ENCODE results near the gene DESI2. TPM values are rescaled to one million over a fixed set of nuclear protein-coding genes. Genes with fewer than 3 reads are reported as not detected.

Gene DESI2
- total RNA-seq, 2 experiments from 2014 or later: 30.4 to 31.1 TPM

GRCh38 chr1:244699741-244700140 is 46.8 kb downstream of the DESI2 start:
- peaks cover 6% of the 10 kb centered on the region for H3K9me3 Mint-ChIP-seq
- POLR2A ChIA-PET: no interaction called here
- no peak for ATAC-seq

GRCh38 chr1:244700808-244701207 is 47.9 kb downstream of the DESI2 start:
- Mint-ChIP-seq H3K9me3 (peaks cover 6% of the 10 kb centered on the region), H3K4me1 (ENCODE audit: low read depth) (no peaks in the 10 kb centered on the region), H3K27me3 (no peaks in the 10 kb centered on the region), H3K4me3 (no peak overlapping the region), H3K36me3 (ENCODE audit: low read depth) (peaks cover 53% of the 10 kb centered on the region), H3K27ac (no peak overlapping the region)
- intact Hi-C loops (cut with micrococcal nuclease): no loop called here
- ATAC-seq (no peak), DNase-seq (no peak)
- ChIA-PET POLR2A (no interaction called here), CTCF (no interaction called here)
- no peak for TF ChIP-seq CTCF (IDR thresholded peaks at IDR 0.05)

More at GRCh38 chr1:244699741-244700140, 46.8 kb downstream of the DESI2 start:
- Mint-ChIP-seq H3K36me3 (ENCODE audit: low read depth) (peaks cover 55% of the 10 kb centered on the region), H3K27me3 (no peaks in the 10 kb centered on the region), H3K4me1 (ENCODE audit: low read depth) (no peaks in the 10 kb centered on the region), H3K4me3 (no peak overlapping the region), H3K27ac (no peak overlapping the region)
- intact Hi-C loops (cut with micrococcal nuclease): no loop called here
- TF ChIP-seq CTCF (IDR thresholded peaks at IDR 0.05): no peak
- CTCF ChIA-PET: no interaction called here
- no peak for DNase-seq

- intact Hi-C loops (cut with micrococcal nuclease): no loop called here
- no peaks in the 10 kb centered on the region for H3K4me1 Mint-ChIP-seq (ENCODE audit: low read depth)
- no peak overlapping the region for H3K27ac Mint-ChIP-seq
- no peak for DNase-seq
- TF ChIP-seq CTCF (IDR thresholded peaks at IDR 0.05): no peak
- H3K4me3 Mint-ChIP-seq: no peak overlapping the region
- ChIA-PET POLR2A (no interaction called here), CTCF (no interaction called here)
- H3K9me3 Mint-ChIP-seq: peaks cover 6% of the 10 kb centered on the region
- peaks cover 48% of the 10 kb centered on the region for H3K36me3 Mint-ChIP-seq (ENCODE audit: low read depth)
- H3K27me3 Mint-ChIP-seq: no peaks in the 10 kb centered on the region
- ATAC-seq: no peak
These were observed 49.7 kb downstream of the DESI2 start for GRCh38 chr1:244702620-244703019.

GRCh38 chr1:244704107-244704506 is 51.2 kb downstream of the DESI2 start:
- Mint-ChIP-seq H3K27ac (no peak overlapping the region), H3K4me3 (no peak overlapping the region), H3K4me1 (ENCODE audit: low read depth) (no peaks in the 10 kb centered on the region), H3K36me3 (ENCODE audit: low read depth) (peaks cover 36% of the 10 kb centered on the region), H3K27me3 (no peaks in the 10 kb centered on the region), H3K9me3 (peaks cover 4% of the 10 kb centered on the region)
- DNase-seq: no peak
- ChIA-PET POLR2A (no interaction called here), CTCF (no interaction called here)
- TF ChIP-seq CTCF (IDR thresholded peaks at IDR 0.05): no peak
- intact Hi-C loops (cut with micrococcal nuclease): no loop called here
- ATAC-seq: no peak

- intact Hi-C loops (cut with micrococcal nuclease): no loop called here
- peaks cover 1% of the 10 kb centered on the region for H3K9me3 Mint-ChIP-seq
- no peak for ATAC-seq
These were observed 52.6 kb downstream of the DESI2 start for GRCh38 chr1:244705261-244706234.

More at GRCh38 chr1:244705261-244706234, 52.6 kb downstream of the DESI2 start:
- ChIA-PET POLR2A (interaction anchor here (1.1 kb wide), 1 partner anchor 12 kb away, joined by 3 read pairs; no protein-coding TSS in a partner anchor), CTCF (no interaction called here)
- DNase-seq: no peak
- Mint-ChIP-seq H3K4me1 (ENCODE audit: low read depth) (no peaks in the 10 kb centered on the region), H3K27me3 (no peaks in the 10 kb centered on the region), H3K27ac (no peak overlapping the region), H3K4me3 (no peak overlapping the region), H3K36me3 (ENCODE audit: low read depth) (peaks cover 24% of the 10 kb centered on the region)
- no peak for TF ChIP-seq CTCF (IDR thresholded peaks at IDR 0.05)

Measured in activated CD8-positive, alpha-beta T cell treated with anti-CD3 and anti-CD28 coated beads for 36 hours (primary cell).